Activated CD8-positive, alpha-beta memory T cell treated with anti-CD3 and anti-CD28 coated beads for 48 hours (primary cell): ENCODE measurements around the gene CTNND2.
"Not testable (repeated sequence)": the region's sequence is repeated elsewhere in the genome, so short reads cannot be mapped to it uniquely, and the experiment has no call there.

Experiments used
- DNase-seq, 3 experiments: peaks; one replicate each; pipeline ENCODE4 v3.0.0-alpha.2; 2020; ENCODE audit warnings: low read depth in 2 of 3, low spot score in 2 of 3

The CTNND2 gene

DNA sequence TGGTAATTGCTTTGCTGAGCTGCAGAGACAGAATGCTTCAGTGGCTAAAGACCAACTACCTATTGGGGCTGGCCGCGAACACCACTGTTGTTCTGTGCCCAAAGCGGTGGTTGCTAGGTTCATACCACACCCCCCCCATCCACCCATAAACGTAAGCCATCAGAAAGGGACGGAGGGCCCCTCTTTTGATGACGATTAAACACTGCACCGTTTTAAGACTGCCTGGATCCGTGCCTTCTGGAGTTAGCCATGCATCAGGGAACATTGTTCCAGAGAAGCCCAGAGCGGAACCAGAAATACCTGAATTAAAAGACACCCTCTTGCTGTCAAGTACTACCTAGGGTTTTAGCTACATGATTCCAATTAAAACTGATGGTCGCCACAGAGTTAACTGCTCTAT is 774.1 kb downstream of the CTNND2 start:
- DNase-seq = no peak

DNA sequence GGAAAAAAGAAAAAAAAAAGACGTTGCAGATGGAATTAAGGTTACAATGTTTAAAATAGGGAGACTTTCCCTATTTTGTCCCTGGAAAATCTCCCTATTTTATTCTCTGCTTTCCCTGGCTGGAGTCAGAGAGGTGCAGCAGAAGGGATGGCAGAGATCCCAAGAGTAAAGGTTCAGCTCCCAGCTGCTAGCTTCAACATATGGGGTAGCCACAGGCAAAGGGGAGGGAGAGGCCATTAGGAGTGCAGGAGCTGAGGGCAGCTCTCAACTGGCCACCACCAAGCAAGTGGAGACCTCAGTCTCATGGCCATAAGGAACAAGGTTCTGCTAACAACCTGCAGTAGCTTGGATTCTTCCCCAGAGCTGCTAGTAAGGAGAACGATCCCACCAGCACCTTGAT is 776.2 kb downstream of the CTNND2 start:
- no peak for DNase-seq

DNA sequence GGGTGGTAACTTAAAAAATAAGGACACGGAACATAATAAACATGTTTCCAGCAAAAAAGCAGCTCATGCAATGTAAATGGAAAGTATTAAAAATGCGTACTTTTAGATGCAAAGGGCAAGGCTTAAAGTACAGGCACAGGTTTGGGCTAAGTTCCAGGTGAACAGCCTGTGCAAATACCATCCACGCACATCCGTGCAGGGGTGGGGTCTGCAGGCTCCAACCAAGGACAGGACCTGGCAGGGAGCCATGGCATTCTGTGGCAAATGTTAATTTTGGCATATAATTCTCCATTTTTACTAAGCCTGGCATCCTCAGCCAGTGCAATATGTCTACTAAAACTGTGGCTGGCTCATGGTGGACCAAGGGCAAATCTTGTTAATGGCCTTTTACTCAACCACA is 777.4 kb downstream of the CTNND2 start:
- no peak for DNase-seq

DNA sequence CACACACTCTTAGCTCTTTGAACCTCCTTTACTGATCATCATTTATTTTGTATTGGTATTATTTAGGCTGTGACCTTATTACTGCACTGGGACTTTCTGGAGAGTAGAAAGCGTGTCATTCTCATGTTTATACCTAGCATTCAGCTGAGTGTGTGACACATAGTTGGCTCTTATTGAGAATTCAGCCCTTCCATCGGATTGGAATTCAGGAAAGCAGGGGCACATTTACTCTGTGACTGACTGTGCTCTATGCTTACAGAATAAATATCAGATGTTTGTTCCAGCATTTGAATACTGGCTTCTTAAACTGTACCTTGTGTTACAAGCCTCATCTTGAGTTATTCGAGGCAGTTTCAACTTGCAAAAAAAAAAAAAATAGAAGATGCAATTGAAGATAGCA is 782.4 kb downstream of the CTNND2 start:
- DNase-seq = no peak

DNA sequence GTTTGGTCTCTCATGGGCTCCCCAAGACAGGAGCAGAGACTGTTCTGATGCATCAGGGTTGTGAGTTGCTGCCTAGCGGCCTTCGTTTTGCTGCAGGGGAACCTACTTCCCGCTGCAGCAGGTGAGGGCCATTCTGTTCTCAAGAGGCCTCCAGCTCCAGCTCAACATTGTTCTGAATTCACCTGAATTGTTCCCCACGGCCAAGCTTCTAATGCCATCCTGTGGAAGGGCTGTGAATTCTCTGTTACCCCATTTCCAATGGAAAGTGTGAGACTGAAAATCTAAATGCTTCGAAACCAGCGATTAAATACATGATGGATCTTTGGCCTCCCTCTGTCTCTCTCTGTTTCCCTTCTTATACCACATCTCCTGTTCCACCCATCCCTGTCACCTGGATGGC is 794.1 kb downstream of the CTNND2 start:
- no peak for DNase-seq

DNA sequence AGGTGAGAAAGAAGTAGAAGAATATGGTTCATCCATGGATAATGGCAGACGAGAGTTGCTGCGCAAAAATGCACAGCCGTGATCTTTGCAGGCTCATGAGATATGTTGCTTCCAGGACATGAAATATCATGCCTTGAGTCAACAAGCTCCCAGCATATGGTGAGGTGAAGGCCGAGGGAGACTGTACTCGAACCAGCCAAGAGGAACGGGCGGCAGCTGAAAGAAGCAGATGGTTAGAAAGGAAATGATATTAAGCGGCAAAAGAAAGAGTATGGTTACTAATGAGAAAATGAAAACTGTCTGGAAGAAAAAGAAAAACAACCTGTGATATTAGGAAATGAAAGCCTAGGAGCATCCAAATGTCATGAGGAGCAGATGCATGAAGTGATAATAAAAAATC is 798.5 kb downstream of the CTNND2 start:
- no peak for DNase-seq

DNA sequence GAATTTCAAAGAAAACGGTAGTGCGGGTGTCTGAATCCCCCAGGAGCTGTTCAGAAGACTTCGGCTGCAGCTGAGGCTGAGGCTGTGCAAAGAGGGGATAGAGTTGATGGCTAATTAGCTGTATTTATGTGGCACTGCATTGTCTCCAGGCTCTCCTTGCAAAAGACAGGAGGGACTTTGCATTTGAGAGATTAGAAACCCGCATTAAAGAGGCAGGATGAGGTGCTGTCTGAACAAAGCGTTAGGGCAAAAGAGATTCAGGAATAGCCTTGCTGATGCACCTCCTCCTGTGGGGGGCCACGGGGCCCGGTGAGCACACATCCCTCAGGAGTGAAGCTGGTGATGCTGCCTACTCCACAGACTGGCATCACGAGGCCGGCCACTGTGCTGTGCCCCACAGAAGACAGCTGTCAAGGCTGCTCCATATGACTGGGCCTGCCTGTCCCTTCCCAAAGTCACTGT is 799.6 kb downstream of the CTNND2 start:
- no peak for DNase-seq

GRCh38 chr5:11104210-11104609 is 800.0 kb downstream of the CTNND2 start:
- no peak for DNase-seq

DNA sequence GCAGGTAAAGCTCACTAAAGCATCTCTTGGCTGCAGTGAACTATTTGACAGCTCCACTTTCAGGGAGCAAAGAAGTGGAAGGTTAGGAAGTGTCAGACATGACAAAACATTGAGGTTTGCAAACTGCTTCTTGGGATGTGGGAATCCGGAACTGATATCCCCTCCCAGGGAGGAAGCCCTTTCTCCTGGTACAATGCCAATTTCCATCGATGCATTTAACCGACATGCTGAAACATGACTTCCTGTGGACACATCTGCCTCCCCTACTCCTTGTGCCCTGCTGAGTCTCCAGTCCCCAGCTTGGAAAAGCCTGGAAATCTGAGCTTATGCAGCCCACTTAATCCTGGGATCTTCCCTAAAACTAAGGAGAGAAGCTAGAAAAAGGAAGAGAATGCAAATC is 820.1 kb downstream of the CTNND2 start:
- no peak for DNase-seq

DNA sequence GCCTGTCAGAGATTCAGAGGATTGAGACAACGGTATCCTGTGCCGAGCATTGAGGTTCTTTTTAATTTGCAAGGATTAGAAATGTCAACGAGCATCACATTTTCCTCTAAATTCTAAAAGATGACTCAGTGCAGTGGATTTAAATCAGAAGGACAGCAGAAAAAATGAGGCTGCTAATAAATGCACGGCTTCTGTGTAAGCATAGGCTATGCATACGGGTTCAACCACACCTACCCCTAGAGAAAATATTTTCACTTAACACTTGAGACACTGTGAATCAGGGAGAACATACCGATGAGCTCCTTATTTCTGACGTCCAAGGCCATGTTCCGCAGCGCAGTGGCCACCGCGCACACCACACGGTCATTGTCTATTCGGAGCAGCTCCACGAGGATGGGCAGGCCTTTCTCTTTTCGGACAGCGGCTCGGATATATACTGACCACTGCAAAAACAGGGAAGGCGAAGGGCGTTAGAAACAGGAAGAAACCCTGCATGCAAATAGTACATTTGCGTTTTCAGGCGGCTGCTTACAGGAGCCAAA is 821.8 kb downstream of the CTNND2 start:
- no peak for DNase-seq

DNA sequence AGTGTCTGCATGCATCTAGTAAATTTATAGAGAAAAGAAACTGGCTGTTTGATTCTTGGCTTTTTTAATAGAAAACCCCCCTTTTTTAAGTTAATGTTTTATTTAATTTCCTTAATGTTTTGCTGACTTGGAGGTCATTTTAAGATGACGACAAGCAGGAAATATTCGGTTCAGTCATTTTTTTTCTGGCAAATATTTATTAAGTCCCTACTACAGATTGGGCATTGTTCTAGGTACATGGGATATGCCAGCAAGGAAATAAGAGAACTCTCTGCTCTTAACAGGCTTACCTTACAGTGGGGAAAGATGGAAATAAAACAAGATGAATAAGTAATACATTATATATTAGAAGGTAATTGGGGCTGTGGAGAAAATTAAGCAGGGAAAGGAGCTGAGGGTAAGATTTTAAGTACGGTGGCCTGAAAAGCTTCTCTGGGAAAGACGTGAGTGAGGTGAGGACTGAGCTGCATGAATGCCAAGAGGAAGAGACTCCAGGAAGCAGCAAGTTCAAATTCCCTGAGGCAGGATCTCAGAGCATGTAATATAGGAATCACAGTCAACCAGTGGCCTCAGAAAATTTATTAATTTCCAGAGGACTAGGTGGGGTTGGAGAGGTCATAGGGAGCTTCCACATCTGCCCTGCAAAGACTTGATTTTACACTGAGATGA is 827.2 kb downstream of the CTNND2 start:
- no peak for DNase-seq

DNA sequence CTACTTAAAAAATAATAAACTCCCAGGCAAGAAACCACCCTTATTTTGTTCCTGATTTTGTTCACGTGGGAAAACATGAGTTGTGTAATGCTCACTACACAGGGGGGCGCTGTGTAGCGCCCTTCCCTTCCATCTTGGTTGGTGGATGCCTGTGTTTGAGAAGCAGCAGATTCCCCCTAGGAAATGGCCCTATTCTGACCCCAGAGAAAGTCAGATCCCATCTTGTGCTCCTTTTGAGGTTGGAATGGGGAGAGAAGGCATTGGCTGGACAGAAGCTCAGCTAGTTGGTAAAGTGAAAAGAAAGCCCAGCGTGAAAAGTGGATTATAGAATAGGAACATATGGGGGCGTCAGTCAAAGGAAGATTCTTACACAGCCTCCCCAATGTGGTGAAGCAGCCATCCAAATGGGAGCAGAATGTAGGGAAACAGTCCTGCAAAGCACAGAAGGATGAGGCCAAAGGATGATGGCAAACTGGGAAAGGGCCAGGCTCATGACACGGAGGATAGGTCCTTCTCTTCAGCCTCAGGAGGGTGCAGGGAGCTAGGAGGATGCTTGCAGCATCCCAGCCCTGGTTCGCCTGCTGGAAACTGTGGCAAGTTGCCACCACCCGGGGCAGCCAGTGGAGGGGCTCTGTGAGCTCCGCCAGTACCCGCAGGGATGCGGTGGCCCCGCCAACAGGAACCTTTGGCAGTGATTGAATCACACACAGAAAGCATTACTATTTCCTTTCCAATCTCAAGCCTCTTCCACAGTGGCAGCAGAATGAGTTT is 829.0 kb downstream of the CTNND2 start:
- DNase-seq = no peak

GRCh38 chr5:11072568-11072967 is 831.7 kb downstream of the CTNND2 start:
- no peak for DNase-seq

DNA sequence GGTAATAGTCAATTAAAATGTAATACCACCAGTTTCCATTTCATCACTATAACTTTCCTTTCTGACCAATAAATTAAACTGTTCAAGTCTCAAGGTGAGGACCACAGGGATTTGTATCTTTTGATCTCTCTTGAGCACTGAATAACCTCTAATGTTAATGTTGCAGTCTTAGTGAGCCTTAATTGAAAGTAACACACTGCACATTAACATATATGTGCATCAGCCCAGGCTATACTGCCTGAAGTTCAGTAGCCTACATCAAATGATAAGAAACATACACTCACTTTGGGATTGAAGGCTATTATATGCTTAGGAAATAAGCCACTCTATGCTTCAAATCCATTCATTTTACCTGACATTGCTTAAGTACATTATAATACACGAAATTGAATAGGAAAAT is 832.2 kb downstream of the CTNND2 start:
- no peak for DNase-seq

GRCh38 chr5:11069041-11069440 is 835.2 kb downstream of the CTNND2 start:
- no peak for DNase-seq

DNA sequence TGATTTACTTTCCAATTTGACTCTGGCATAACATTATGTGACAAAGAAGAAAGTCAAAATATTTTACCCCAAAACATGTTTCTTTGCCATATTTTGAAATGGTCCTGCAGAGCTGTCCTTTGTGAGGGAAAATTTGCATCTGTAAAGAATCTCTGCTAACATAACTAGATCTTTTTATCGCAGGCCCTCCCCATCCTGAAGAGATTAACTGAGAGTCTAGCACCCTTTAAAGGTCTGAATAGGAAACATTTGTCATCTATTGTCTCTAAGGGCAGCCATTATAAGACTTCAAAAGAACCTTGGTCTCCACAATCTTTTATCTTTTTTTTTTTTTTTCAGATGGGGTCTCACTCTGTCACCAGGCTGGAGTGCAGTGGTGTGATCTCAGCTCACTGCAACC is 838.5 kb downstream of the CTNND2 start:
- DNase-seq = not testable (repeated sequence)

DNA sequence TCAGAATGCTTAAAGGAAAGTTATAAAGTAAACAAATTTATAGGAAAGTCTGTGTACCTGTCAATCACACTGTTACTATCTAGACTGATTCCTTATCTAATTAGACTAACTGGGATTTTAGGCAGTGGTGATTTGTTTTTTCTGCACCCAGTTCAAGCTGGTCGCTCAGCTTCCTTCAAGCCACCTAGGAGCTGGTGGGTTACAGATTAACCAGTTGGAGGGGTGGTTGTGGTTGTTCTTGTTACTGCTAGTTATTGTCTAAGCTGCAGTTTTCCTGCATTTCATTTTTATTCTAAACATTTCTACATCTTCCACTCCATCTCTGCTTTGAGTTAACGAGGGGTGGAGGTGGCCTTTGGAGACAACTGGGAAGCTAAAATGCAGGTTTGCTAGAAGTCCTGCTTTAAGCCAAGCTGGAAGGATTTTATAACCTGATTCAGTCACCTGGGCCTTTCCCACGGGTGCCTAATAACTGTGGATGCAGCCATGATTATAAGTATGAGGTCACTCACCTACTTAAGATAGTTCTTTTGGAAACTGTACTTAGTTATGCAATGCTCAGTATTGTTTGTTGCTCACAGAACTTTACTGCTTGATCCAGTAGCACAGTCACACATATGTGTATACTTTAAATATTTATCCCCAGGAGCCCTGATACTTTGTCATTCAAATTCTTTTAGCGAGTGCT is 839.3 kb downstream of the CTNND2 start:
- DNase-seq = no peak

- DNase-seq = no peak
Measured at GRCh38 chr5:11062397-11062796, 841.8 kb downstream of the CTNND2 start.

- DNase-seq = no peak
Measured at GRCh38 chr5:11056560-11056959, 847.7 kb downstream of the CTNND2 start.

DNA sequence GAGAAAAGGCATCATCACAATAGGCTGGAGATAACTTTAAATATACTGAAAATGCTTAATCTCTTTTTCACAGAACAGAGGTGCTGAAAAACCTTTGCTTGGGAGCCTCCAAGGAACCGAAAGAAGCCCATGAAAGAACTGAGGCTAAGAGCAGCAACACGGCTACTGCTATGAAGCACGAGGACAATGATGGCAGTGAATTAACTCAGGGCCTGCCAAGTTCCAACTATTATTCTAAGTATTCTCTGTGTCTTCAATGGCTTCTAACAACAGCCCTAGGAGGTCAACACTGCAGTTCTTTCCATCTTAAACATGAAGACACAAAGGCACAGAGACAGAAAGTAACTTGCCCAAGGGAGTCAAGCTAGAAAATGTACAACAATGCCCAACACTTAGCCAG is 850.2 kb downstream of the CTNND2 start:
- no peak for DNase-seq

- no peak for DNase-seq
Measured at GRCh38 chr5:11052871-11053270, 851.4 kb downstream of the CTNND2 start.
